Activated CD4-positive, alpha-beta T cell treated with anti-CD3 and anti-CD28 coated beads, Interleukin-2, amount 10 ng/mL, durations not matched to agents 24 days and 14 days (primary cell): Measurements from ENCODE around the gene C4A. TPM values are rescaled to one million over a fixed set of nuclear protein-coding genes. Genes with fewer than 3 reads are reported as not detected.
"Not testable (repeated sequence)": the region's sequence is repeated elsewhere in the genome, so short reads cannot be mapped to it uniquely, and the experiment has no call there.

Experiments used
- DNase-seq: peaks from one replicate; pipeline ENCODE4 v3.0.0; 2022
- H3K27ac Mint-ChIP-seq: one replicate; pipeline ENCODE4 v1.8.0; 2022; ENCODE audit warnings: mild to moderate bottlenecking, mixed read lengths
- H3K27me3 Mint-ChIP-seq: one replicate; pipeline ENCODE4 v1.8.0; 2022; ENCODE audit warnings: mixed read lengths
- H3K36me3 Mint-ChIP-seq: one replicate; pipeline ENCODE4 v1.8.0; 2022; ENCODE audit warnings: low read depth, mild to moderate bottlenecking, mixed read lengths
- H3K4me1 Mint-ChIP-seq: one replicate; pipeline ENCODE4 v1.8.0; 2021; ENCODE audit warnings: mixed read lengths
- H3K4me3 Mint-ChIP-seq: one replicate; pipeline ENCODE4 v1.8.0; 2022; ENCODE audit warnings: mild to moderate bottlenecking, moderate library complexity, mixed read lengths
- H3K9me3 Mint-ChIP-seq: one replicate; pipeline ENCODE4 v1.8.0; 2021; ENCODE audit warnings: mixed read lengths
- intact Hi-C: fragments of 100-400 bp; cut with micrococcal nuclease; formaldehyde crosslinking; loops from one replicate; pipeline ENCODE4 v1.15.1; 2023
- total RNA-seq: library from RNA; stranded (reverse); gene quantifications from 2 replicates; pipeline ENCODE4 v1.2.3, GENCODE V29; 2022

Gene C4A
- 2.7 and 3.3 TPM in 2 replicates for total RNA-seq

DNA sequence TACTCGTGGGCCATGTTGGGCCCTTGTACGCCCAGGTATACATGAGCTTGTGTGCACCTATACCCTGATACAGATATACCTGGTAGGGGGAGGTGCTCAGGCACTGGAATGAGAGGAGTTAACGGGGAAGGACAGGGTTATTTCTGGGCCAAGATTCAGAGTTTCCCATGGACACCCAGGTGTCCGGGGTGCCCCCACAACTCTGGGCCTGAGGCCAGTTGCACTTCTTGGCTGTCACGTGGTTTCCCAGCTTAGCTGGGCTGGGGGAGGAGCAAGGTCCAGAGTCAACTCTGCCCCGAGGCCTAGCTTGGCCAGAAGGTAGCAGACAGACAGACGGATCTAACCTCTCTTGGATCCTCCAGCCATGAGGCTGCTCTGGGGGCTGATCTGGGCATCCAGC is at the start of gene C4A:
TSS of gene C4A (plus strand) at position 314 of the 400 bp plus-strand sequence. CDS start at position 365, 51 bp downstream.
- DNase-seq, H3K4me3 Mint-ChIP-seq, H3K9me3 Mint-ChIP-seq: not testable (repeated sequence)

DNA sequence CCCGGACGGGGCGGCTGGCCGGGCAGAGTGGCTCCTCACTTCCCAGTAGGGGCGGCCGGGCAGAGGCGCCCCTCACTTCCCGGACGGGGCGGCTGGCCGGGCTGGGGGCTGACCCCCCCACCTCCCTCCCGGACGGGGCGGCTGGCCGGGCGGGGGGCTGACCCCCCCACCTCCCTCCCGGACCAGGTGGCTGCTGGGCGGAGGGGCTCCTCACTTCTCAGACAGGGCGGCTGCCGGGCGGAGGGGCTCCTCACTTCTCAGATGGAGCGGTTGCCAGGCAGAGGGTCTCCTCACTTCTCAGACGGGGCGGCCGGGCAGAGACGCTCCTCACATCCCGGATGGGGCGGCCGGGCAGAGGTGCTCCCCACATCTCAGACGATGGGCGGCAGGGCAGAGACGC is 49.7 kb upstream of the C4A start:
- H3K9me3 Mint-ChIP-seq, intact Hi-C loops, H3K4me1 Mint-ChIP-seq, H3K27ac Mint-ChIP-seq, DNase-seq, H3K4me3 Mint-ChIP-seq, H3K27me3 Mint-ChIP-seq, H3K36me3 Mint-ChIP-seq: not testable (repeated sequence)

More for the DNA sequence above, at the start of gene C4A:
- H3K27ac Mint-ChIP-seq, H3K4me1 Mint-ChIP-seq, intact Hi-C loops, H3K36me3 Mint-ChIP-seq, H3K27me3 Mint-ChIP-seq: not testable (repeated sequence)

DNA sequence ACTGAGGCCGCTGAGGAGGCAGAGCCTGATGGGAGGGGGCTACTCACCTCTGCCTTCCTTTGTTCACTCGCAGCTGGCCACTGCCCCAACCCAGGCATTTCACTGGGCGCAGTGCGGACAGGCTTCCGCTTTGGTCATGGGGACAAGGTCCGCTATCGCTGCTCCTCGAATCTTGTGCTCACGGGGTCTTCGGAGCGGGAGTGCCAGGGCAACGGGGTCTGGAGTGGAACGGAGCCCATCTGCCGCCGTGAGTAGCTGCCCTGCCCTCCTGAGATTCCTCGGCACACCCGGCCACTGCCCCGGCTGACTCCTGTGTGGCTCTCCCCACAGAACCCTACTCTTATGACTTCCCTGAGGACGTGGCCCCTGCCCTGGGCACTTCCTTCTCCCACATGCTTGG is 48.3 kb upstream of the C4A start:
- no peaks in the 10 kb centered on the region for H3K4me1 Mint-ChIP-seq
- no peaks in the 10 kb centered on the region for H3K9me3 Mint-ChIP-seq
- H3K27ac Mint-ChIP-seq, result no peak overlapping the region
- no peak overlapping the region for H3K4me3 Mint-ChIP-seq
- no peaks in the 10 kb centered on the region for H3K36me3 Mint-ChIP-seq
- H3K27me3 Mint-ChIP-seq, result no peaks in the 10 kb centered on the region
- intact Hi-C loops, result no loop called here
- no peak for DNase-seq

DNA sequence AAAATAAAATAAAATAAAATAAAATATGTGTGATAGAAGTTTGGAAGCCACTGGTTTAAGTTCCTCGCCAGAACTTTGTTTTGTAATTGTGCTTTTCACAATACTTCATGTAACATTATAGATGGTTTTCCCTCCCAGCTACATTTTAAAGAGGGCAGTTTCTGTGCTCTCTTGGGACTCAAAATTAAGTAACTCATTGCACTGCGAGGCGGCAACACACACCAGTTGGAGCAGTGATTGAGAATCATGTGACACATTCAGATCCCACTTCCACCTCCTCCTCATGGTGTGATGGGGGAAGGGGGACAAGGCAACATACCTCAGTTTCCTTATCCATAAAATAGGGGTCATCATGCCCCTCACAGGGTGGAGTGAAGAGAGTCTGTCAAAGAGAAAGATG is 46.8 kb upstream of the C4A start:
- H3K9me3 Mint-ChIP-seq, result no peaks in the 10 kb centered on the region
- H3K4me1 Mint-ChIP-seq, result no peaks in the 10 kb centered on the region
- H3K27ac Mint-ChIP-seq, result no peak overlapping the region
- no peak overlapping the region for H3K4me3 Mint-ChIP-seq
- no peaks in the 10 kb centered on the region for H3K27me3 Mint-ChIP-seq
- no peaks in the 10 kb centered on the region for H3K36me3 Mint-ChIP-seq
- intact Hi-C loops, result no loop called here
- no peak for DNase-seq

- Mint-ChIP-seq H3K4me1 (no peaks in the 10 kb centered on the region), H3K27ac (no peak overlapping the region), H3K36me3 (no peaks in the 10 kb centered on the region), H3K9me3 (no peaks in the 10 kb centered on the region), H3K4me3 (no peak overlapping the region), H3K27me3 (no peaks in the 10 kb centered on the region)
- intact Hi-C loops, result no loop called here
- DNase-seq, result no peak
These were observed 46.0 kb upstream of the C4A start for GRCh38 chr6:31935823-31936222.

- intact Hi-C loops, result no loop called here
- Mint-ChIP-seq H3K9me3 (no peaks in the 10 kb centered on the region), H3K36me3 (no peaks in the 10 kb centered on the region), H3K4me1 (peaks cover 4% of the 10 kb centered on the region), H3K4me3 (no peak overlapping the region), H3K27me3 (peaks cover 3% of the 10 kb centered on the region), H3K27ac (no peak overlapping the region)
- no peak for DNase-seq
These were observed 41.6 kb upstream of the C4A start for GRCh38 chr6:31940256-31940664.

DNA sequence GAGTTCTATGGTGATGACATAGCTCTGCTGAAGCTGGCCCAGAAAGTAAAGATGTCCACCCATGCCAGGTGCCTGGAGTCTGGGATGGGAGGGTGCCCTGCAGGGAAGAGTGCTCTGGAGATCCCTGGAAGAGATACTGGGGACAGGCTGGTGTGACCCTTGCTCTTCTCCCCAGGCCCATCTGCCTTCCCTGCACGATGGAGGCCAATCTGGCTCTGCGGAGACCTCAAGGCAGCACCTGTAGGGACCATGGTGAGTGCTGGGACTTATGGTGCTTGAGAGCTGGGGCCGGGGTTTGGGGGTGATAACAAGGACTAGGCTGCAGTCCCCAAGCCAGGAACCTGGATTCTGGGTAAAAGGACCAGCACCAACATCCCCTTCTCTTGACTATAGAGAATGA is 38.1 kb upstream of the C4A start:
- Mint-ChIP-seq H3K9me3 (no peaks in the 10 kb centered on the region), H3K27ac (no peak overlapping the region), H3K4me1 (peaks cover 10% of the 10 kb centered on the region), H3K4me3 (no peak overlapping the region), H3K36me3 (no peaks in the 10 kb centered on the region), H3K27me3 (peaks cover 3% of the 10 kb centered on the region)
- DNase-seq, result no peak
- intact Hi-C loops, result no loop called here

DNA sequence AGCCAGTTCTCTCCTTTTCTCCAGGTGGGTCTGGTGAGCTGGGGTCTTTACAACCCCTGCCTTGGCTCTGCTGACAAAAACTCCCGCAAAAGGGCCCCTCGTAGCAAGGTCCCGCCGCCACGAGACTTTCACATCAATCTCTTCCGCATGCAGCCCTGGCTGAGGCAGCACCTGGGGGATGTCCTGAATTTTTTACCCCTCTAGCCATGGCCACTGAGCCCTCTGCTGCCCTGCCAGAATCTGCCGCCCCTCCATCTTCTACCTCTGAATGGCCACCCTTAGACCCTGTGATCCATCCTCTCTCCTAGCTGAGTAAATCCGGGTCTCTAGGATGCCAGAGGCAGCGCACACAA is 36.7 kb upstream of the C4A start:
- no peak overlapping the region for H3K4me3 Mint-ChIP-seq
- H3K4me1 Mint-ChIP-seq, result peaks cover 10% of the 10 kb centered on the region
- H3K27ac Mint-ChIP-seq, result no peak overlapping the region
- peaks cover 3% of the 10 kb centered on the region for H3K27me3 Mint-ChIP-seq
- H3K36me3 Mint-ChIP-seq, result peaks cover 2% of the 10 kb centered on the region
- H3K9me3 Mint-ChIP-seq, result no peaks in the 10 kb centered on the region
- no peak for DNase-seq
- intact Hi-C loops, result no loop called here

GRCh38 chr6:31945507-31946369 is 36.1 kb upstream of the C4A start, which contains the start of gene CFB:
CFB (plus strand) TSS chr6:31946095; CDS start chr6:31946222, 127 bp downstream.
- DNase-seq, result no peak
- peaks cover 10% of the 10 kb centered on the region for H3K4me1 Mint-ChIP-seq
- no peaks in the 10 kb centered on the region for H3K9me3 Mint-ChIP-seq

DNA sequence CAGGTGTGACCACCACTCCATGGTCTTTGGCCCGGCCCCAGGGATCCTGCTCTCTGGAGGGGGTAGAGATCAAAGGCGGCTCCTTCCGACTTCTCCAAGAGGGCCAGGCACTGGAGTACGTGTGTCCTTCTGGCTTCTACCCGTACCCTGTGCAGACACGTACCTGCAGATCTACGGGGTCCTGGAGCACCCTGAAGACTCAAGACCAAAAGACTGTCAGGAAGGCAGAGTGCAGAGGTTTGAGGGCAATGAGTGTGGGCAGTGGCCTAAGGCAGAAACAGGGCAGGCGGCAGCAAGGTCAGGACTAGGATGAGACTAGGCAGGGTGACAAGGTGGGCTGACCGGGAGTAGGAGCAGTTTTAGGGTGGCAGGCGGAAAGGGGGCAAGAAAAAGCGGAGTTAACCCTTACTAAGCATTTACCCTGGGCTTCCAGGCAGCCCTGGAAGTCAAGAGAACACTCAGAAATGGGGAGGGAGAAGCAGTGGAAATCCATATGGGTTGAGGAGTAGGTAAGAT is 35.4 kb upstream of the C4A start:
- H3K36me3 Mint-ChIP-seq, result peaks cover 2% of the 10 kb centered on the region
- DNase-seq, result no peak
- H3K27me3 Mint-ChIP-seq, result peaks cover 3% of the 10 kb centered on the region
- no peaks in the 10 kb centered on the region for H3K9me3 Mint-ChIP-seq
- peaks cover 10% of the 10 kb centered on the region for H3K4me1 Mint-ChIP-seq
- H3K27ac Mint-ChIP-seq, result no peak overlapping the region
- no peak overlapping the region for H3K4me3 Mint-ChIP-seq
- intact Hi-C loops, result no loop called here

More at GRCh38 chr6:31945507-31946369, 36.1 kb upstream of the C4A start, which contains the start of gene CFB:
- peaks cover 3% of the 10 kb centered on the region for H3K27me3 Mint-ChIP-seq
- no peak within 1 kb of the TSS for H3K4me3 Mint-ChIP-seq
- peaks cover 2% of the 10 kb centered on the region for H3K36me3 Mint-ChIP-seq
- H3K27ac Mint-ChIP-seq, result no peak within 1 kb of the TSS
- intact Hi-C loops, result no loop called here

DNA sequence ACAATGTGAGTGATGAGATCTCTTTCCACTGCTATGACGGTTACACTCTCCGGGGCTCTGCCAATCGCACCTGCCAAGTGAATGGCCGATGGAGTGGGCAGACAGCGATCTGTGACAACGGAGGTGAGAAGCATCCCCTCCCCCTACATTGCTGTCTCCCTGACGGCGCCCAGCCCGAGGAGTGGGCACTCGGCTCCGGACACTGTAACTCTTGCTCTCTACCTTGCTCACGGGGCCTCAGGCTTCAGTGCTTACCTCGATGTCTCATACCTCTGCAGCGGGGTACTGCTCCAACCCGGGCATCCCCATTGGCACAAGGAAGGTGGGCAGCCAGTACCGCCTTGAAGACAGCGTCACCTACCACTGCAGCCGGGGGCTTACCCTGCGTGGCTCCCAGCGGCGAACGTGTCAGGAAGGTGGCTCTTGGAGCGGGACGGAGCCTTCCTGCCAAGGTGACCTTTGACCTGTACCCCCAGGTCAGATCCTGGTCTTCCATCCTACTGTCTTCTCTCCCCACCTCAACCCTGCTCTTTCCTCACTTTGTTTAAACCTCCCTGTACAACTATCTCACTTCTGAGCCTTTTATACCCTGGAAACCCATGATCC is 34.7 kb upstream of the C4A start:
- H3K36me3 Mint-ChIP-seq, result peaks cover 2% of the 10 kb centered on the region
- H3K27ac Mint-ChIP-seq, result no peak overlapping the region
- no peak for DNase-seq
- H3K27me3 Mint-ChIP-seq, result peaks cover 3% of the 10 kb centered on the region
- peaks cover 10% of the 10 kb centered on the region for H3K4me1 Mint-ChIP-seq
- no peaks in the 10 kb centered on the region for H3K9me3 Mint-ChIP-seq
- H3K4me3 Mint-ChIP-seq, result no peak overlapping the region
- intact Hi-C loops, result no loop called here

- H3K4me3 Mint-ChIP-seq, result no peak overlapping the region
These were observed 34.0 kb upstream of the C4A start for GRCh38 chr6:31947864-31948263.

DNA sequence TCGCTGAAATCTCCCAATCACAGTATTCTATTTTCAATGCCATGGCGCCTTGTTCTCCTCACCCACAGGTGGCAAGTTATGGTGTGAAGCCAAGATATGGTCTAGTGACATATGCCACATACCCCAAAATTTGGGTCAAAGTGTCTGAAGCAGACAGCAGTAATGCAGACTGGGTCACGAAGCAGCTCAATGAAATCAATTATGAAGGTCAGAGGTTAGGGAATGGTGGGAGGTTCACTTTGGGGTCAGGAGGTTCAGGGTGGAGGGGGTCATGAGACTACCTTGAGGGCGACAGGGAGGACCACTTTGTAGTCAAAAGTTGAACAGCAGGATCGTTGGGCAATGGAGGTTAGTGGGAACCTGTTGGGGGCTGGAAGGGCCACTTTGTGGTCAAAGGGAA is 33.6 kb upstream of the C4A start:
- no peaks in the 10 kb centered on the region for H3K27me3 Mint-ChIP-seq
- DNase-seq, result no peak
- H3K27ac Mint-ChIP-seq, result no peak overlapping the region
- peaks cover 7% of the 10 kb centered on the region for H3K4me1 Mint-ChIP-seq
- no peak overlapping the region for H3K4me3 Mint-ChIP-seq
- intact Hi-C loops, result no loop called here
- H3K36me3 Mint-ChIP-seq, result peaks cover 9% of the 10 kb centered on the region
- no peaks in the 10 kb centered on the region for H3K9me3 Mint-ChIP-seq

More at GRCh38 chr6:31947864-31948263, 34.0 kb upstream of the C4A start:
- H3K4me1 Mint-ChIP-seq, result peaks cover 7% of the 10 kb centered on the region
- no peak for DNase-seq
- H3K36me3 Mint-ChIP-seq, result peaks cover 7% of the 10 kb centered on the region
- H3K27ac Mint-ChIP-seq, result no peak overlapping the region
- intact Hi-C loops, result no loop called here
- H3K9me3 Mint-ChIP-seq, result no peaks in the 10 kb centered on the region
- no peaks in the 10 kb centered on the region for H3K27me3 Mint-ChIP-seq

GRCh38 chr6:31948753-31949413 is 33.0 kb upstream of the C4A start:
- DNase-seq, result no peak
- no peaks in the 10 kb centered on the region for H3K27me3 Mint-ChIP-seq
- intact Hi-C loops, result no loop called here
- H3K9me3 Mint-ChIP-seq, result no peaks in the 10 kb centered on the region
- peaks cover 7% of the 10 kb centered on the region for H3K4me1 Mint-ChIP-seq
- H3K36me3 Mint-ChIP-seq, result peaks cover 14% of the 10 kb centered on the region
- H3K27ac Mint-ChIP-seq, result no peak overlapping the region
- no peak overlapping the region for H3K4me3 Mint-ChIP-seq
